ENCODE data around the gene FBN2.

FBN2 gene

DNA sequence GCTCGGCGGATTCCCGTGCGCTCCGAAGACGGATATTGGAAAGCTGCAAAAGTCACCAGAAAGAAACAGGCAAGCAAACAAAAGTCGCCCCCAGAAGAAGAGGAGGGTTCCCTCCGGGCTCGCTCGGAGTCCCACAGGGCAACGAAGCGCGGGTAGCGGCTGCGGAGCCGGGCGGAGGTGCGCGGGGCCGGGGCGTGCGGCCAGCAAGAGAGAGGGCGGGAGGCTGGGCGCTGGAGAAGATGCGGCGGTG is at the start of gene FBN2:
TSS of gene FBN2 (minus strand) at position 246 of the 250 bp plus-strand sequence. CDS start 642 bp downstream, outside the sequence.
- TF ChIP-seq GATA2 (IDR thresholded peaks at IDR 0.05; ENCODE audit: low read depth, low read length) (no peak), GATA3 (IDR thresholded peaks at IDR 0.05; ENCODE audit: low read depth, low read length) (no peak)

DNA sequence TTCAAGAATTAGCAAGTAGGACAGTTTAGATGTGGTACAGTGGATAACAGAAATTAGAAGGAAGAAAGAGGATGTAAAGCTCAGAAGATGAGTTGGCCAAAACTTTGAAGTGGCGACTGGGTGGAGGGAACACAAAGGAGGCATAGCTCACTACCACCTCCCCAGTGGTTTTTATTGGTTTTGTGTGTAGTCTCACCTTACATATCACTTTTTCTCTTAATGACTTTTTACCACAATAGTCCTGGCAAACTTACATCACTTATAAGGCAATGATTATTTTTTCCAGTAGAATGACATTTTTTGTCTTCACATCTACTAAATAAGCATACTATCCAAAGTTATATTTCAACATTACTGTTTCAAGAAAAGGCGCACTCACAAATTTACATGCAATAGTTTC is 49.2 kb upstream of the FBN2 start:
- TF ChIP-seq GATA3 (IDR thresholded peaks at IDR 0.05; ENCODE audit: low read depth, low read length), result no peak
- no peak for TF ChIP-seq GATA2 (IDR thresholded peaks at IDR 0.05; ENCODE audit: low read depth, low read length)

- no peak for TF ChIP-seq GATA3 (IDR thresholded peaks at IDR 0.05; ENCODE audit: low read depth, low read length)
- TF ChIP-seq GATA2 (IDR thresholded peaks at IDR 0.05; ENCODE audit: low read depth, low read length), result no peak
These were observed 48.8 kb upstream of the FBN2 start for GRCh38 chr5:128586848-128587247.

DNA sequence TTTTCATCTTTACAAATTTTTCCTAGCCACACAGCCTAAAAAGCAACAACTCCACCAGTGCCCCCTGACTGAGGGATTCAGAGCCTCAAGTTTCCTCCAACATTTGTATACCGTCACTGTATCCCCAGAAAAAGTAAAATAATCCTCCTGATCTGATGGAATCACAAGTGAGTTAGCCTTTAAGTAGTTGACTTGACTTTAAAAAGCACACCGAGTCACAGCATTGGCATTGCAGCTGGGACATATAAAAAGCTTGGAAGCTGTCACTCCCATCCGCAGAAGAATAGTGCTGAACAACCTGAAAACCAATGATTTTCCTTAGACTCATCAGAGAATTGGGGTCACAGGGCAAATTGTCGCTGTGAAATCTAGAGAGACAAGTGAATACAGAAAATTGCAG is 41.6 kb upstream of the FBN2 start:
- TF ChIP-seq GATA3 (IDR thresholded peaks at IDR 0.05; ENCODE audit: low read depth, low read length) (no peak), GATA2 (IDR thresholded peaks at IDR 0.05; ENCODE audit: low read depth, low read length) (no peak)

DNA sequence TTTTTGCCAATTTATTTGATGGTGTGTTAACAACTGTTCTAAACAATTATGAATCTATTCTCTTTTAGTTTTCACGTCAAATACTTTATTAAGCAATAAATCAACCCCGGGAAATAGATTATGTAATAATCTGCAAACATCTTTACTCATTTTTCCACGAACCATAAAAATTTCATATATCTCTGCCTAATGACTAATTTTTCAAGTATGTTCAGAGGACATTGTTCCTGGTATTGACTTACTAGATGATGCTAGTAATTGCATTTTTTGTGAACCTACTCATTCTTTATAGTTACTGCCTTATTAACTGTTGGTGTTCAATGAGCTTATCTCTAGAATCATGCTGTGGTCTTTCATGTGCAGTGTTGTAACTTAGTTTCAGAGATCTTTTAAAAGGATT is 41.0 kb upstream of the FBN2 start:
- TF ChIP-seq GATA2 (IDR thresholded peaks at IDR 0.05; ENCODE audit: low read depth, low read length) (no peak), GATA3 (IDR thresholded peaks at IDR 0.05; ENCODE audit: low read depth, low read length) (no peak)

DNA sequence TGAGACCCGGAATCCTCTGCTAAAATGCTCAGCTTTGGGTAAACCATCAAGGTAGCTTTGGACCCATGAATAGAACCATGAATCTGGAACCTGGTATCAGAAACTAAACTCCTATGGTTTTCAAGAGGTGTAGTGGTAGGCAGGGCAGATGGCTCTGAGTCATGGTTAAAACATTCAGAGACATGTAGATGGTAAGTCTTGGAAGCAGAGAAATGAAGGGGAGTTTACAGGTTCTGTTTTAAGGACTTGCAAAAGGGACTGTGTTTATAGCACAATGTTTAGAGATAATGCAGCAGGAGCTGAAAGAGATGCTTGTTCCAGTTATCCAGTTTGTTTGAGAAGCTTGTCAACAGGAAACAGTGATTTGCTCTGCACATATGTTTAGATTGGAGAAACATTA is 36.0 kb upstream of the FBN2 start:
- TF ChIP-seq GATA3 (IDR thresholded peaks at IDR 0.05; ENCODE audit: low read depth, low read length), result no peak
- no peak for TF ChIP-seq GATA2 (IDR thresholded peaks at IDR 0.05; ENCODE audit: low read depth, low read length)

DNA sequence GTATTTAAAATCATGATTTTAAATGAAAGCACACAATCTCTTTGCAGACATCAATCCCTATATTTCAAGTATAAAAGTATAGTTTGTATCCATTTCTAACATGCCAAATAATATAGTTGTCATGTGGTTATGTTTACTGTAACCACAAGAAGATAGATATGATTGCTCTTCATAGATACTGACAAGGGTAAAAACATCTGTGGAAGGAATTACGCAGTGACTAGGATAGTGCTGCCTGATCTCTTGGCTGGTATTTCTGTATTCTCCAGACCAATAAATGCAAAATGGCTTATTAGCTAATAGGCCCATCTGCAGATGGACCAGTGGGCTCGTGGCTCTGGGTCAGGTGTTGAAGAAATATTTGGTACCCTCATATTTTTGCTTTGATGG is 34.9 kb upstream of the FBN2 start:
- TF ChIP-seq GATA3 (IDR thresholded peaks at IDR 0.05; ENCODE audit: low read depth, low read length), result no peak
- TF ChIP-seq GATA2 (IDR thresholded peaks at IDR 0.05; ENCODE audit: low read depth, low read length), result no peak

- no peak for TF ChIP-seq GATA2 (IDR thresholded peaks at IDR 0.05; ENCODE audit: low read depth, low read length)
- TF ChIP-seq GATA3 (IDR thresholded peaks at IDR 0.05; ENCODE audit: low read depth, low read length), result no peak
These were observed 34.2 kb upstream of the FBN2 start for GRCh38 chr5:128572051-128572929.

GRCh38 chr5:128566178-128566577 is 28.1 kb upstream of the FBN2 start:
- TF ChIP-seq GATA2 (IDR thresholded peaks at IDR 0.05; ENCODE audit: low read depth, low read length) (no peak), GATA3 (IDR thresholded peaks at IDR 0.05; ENCODE audit: low read depth, low read length) (no peak)

DNA sequence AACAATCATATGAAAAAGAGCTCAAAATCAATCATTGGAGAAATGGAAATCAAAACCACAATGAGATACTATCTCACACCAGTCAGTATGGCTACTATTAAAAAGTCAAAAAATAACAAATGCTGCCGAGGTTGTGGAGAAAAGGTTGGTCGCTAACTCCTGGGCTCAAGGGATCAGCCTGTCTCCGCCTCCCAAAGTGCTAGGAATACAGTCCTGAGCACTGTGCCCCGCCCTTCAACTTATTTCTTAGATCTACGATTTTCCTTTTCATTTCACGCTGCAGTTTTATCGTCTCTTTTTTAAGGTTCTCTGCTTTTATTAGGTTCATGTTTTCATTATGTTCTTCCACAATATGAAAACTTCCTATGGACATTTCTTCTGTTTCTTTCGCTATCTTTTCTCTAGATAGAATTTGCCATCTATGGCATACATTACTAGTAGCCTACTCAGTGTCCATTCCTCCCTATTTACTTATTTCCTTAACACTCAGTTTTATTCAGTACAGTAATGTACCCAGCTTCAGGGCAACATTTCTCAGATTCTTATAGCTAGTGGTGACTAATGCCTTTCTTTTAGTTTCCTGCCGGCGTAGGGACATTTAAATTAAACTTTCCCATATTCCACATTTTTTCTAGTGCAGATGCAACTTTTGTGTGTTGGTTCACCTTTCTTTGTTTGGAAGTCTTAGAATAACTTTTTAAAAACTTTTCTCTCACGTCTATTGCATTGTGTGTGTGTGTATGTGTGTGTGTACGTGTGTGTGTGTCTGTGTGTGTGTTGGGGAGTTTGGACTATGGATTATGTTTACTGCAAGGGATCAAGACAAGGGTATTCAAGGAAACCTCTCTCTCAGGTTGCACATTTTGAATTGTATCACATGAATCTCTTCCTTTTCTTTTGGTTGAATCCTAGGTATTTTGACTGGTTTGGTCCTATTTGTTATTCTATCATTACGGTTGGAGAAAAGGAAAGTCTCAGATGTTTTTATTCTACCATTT is 21.6 kb upstream of the FBN2 start:
- TF ChIP-seq GATA3 (IDR thresholded peaks at IDR 0.05; ENCODE audit: low read depth, low read length), result no peak
- no peak for TF ChIP-seq GATA2 (IDR thresholded peaks at IDR 0.05; ENCODE audit: low read depth, low read length)

DNA sequence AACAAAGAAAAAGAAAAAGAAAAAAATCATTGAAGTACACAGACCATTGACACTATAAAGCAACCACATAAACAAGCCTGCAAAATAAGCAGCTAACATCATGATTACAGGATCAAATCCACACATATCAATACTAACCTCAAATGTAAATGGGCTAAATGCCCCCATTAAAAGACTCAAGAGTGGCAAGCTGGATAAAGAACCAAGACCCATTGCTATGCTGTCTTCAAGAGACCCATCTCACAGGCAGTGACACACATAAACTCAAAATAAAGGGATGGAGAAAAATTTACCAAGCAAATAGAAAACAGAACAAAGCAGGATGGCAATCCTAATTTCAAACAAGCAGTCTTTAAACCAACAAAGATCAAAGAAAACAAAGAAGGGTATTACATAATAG is 15.7 kb upstream of the FBN2 start:
- TF ChIP-seq GATA3 (IDR thresholded peaks at IDR 0.05; ENCODE audit: low read depth, low read length) (no peak), GATA2 (IDR thresholded peaks at IDR 0.05; ENCODE audit: low read depth, low read length) (no peak)

GRCh38 chr5:128551476-128551875 is 13.4 kb upstream of the FBN2 start:
- TF ChIP-seq GATA2 (IDR thresholded peaks at IDR 0.05; ENCODE audit: low read depth, low read length) (no peak), GATA3 (IDR thresholded peaks at IDR 0.05; ENCODE audit: low read depth, low read length) (no peak)

DNA sequence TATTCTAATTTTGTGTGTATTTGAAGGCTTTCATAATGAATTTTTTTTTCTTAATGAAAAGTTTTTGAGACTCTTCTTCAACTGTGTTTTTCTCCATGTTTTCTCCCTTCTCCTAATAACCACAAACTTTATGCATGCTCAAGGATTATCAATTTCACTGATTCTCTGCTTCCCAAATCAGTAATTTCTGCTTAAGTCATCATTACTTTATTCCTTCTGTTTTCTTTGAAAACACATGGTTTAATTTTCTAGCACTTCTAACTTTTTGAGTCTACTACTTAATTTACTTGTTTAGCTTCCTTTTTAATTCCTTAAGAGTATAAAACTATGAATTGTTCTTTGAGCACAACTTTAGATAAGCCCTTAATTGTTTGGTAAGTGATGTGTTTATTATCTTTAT is 11.5 kb upstream of the FBN2 start:
- no peak for TF ChIP-seq GATA2 (IDR thresholded peaks at IDR 0.05; ENCODE audit: low read depth, low read length)
- TF ChIP-seq GATA3 (IDR thresholded peaks at IDR 0.05; ENCODE audit: low read depth, low read length), result no peak

- TF ChIP-seq GATA2 (IDR thresholded peaks at IDR 0.05; ENCODE audit: low read depth, low read length) (no peak), GATA3 (IDR thresholded peaks at IDR 0.05; ENCODE audit: low read depth, low read length) (no peak)
These were observed 8.7 kb upstream of the FBN2 start for GRCh38 chr5:128546658-128547281.

Data from SH-SY5Y (cell line).